Fibroblast of mammary gland (primary cell): Measurements from ENCODE around the gene SMTNL1.

Experiments used
- DNase-seq: peaks from one replicate; pipeline ENCODE4 v3.0.0-alpha.2; 2010; ENCODE audit warnings: low read depth
- H3K4me3 ChIP-seq: 2 replicates; pipeline ENCODE4 v1.5.1; 2011; ENCODE audit warnings: low read depth, mild to moderate bottlenecking, low read length, moderate library complexity; ENCODE audit not compliant: control insufficient read depth
- TF ChIP-seq, protein P1 (sequence below): conservative IDR thresholded peaks from 2 replicates; pipeline ENCODE4 v1.5.1; 2011; ENCODE audit warnings: low read depth, low read length, inconsistent platforms; ENCODE audit not compliant: control insufficient read depth, insufficient read depth

Gene SMTNL1

DNA sequence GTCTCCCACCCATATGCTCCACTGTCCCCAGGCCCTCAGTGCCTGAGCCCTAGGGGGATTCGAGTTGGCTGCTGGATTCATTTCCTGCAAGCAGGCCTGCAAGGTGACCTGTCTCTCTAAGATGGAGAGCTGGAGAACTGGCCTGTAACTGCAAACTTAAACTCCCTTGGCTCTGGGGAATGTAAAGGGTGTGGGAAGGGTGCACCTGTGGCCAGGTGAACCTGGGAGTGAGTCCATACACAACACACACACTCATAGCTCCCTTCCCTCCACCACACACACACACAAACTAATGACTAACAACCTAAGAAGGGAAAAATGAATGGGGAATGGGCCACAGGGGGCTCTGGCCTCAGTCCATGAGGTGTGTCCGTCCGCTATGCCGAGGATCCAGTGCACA lies 14.5 kb downstream of the SMTNL1 start:
- TF ChIP-seq, protein P1, sequence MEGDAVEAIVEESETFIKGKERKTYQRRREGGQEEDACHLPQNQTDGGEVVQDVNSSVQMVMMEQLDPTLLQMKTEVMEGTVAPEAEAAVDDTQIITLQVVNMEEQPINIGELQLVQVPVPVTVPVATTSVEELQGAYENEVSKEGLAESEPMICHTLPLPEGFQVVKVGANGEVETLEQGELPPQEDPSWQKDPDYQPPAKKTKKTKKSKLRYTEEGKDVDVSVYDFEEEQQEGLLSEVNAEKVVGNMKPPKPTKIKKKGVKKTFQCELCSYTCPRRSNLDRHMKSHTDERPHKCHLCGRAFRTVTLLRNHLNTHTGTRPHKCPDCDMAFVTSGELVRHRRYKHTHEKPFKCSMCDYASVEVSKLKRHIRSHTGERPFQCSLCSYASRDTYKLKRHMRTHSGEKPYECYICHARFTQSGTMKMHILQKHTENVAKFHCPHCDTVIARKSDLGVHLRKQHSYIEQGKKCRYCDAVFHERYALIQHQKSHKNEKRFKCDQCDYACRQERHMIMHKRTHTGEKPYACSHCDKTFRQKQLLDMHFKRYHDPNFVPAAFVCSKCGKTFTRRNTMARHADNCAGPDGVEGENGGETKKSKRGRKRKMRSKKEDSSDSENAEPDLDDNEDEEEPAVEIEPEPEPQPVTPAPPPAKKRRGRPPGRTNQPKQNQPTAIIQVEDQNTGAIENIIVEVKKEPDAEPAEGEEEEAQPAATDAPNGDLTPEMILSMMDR: no peak
- H3K4me3 ChIP-seq: no peak overlapping the region
- DNase-seq: no peak

GRCh38 chr11:57552479-57552878 lies 15.1 kb downstream of the SMTNL1 start:
- H3K4me3 ChIP-seq: no peak overlapping the region
- no peak for DNase-seq
- TF ChIP-seq, protein P1: no peak

DNA sequence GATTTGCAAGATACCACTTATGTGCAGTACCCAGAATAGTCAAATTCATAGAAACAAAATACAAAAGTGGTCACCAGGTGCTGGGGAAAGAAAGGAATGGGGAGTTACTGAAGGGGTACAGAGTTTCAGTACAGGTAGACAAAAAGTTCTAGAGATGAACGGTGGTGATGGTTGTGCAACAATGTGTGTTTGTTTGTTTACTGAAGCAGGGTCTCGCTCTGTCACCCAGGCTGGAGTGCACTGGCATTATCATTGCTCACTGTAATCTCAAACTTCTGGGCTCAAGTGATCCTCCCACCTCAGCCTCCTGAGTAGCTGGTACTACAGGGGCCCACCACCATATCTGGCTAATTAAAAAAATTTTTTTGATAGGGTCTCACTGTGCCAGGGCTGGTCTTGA lies 18.0 kb downstream of the SMTNL1 start:
- DNase-seq: no peak
- H3K4me3 ChIP-seq: no peak overlapping the region
- TF ChIP-seq, protein P1: no peak

DNA sequence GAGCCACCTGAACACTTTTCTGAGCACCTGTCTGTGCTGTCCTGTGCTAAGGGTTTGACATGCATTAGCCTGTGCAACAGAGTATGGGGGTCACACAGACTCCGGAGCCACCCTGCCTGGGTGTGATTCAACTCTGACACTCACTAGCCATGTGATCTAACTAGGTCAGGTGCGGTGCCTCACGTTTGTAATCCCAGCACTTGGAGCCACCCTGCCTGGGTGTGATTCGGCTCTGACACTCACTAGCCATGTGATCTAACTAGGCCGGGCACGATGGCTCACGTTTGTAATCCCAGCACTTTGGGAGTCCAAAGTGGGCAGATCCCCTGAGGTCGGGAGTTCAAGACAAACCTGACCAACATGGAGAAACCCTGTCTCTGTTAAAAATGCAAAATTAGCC lies 18.6 kb downstream of the SMTNL1 start:
- H3K4me3 ChIP-seq: no peak overlapping the region
- TF ChIP-seq, protein P1: no peak
- no peak for DNase-seq

DNA sequence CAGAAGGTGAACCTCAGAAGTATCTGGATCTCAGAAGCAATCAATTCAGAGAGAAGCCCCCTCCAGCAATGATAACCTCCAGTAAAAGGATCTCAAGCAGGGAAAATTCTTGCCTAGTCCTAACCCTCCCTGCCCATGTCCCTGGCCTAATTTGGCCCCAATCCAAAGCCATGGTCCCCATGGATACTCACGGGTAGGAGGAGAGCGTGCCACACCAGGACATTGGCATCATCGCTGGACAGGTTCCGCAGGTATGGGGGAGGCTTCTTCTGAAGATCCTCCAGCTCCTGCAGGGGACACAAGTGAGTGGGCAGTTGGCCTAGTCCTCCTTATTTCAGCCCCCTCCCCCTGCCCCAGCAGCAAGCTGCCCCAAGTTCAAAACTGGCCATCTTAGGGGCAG lies 22.8 kb downstream of the SMTNL1 start:
- TF ChIP-seq, protein P1: no peak
- no peak for DNase-seq
- H3K4me3 ChIP-seq: no peak overlapping the region

DNA sequence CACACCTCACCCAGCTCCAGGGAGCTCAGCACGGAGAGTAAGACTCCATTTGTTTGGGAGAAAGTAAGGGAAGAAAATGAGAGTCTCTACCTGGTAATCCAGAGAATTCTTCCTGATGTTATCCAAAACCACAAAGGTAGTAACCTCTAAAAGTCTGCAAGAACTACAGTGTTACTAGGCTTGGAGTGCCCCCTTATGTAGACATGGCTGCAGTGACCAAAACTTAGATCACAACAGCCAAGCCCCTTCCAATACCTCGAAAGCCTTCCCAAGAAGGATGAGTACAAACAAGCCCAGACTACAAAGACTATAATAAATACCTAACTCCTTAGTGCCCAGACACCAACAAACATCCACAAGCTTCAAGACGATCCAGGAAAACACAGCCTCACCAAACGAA lies 25.2 kb downstream of the SMTNL1 start:
- H3K4me3 ChIP-seq: no peak overlapping the region
- no peak for DNase-seq
- TF ChIP-seq, protein P1: no peak
